GM21447 (cell line): ENCODE measurements around the gene CMTM2.

Experiments used
- ATAC-seq: cut with Tn5 transposase; IDR thresholded peaks from one replicate; pipeline ENCODE4 v1.9.1; 2021; ENCODE audit not compliant: unreplicated experiment

CMTM2 gene

DNA sequence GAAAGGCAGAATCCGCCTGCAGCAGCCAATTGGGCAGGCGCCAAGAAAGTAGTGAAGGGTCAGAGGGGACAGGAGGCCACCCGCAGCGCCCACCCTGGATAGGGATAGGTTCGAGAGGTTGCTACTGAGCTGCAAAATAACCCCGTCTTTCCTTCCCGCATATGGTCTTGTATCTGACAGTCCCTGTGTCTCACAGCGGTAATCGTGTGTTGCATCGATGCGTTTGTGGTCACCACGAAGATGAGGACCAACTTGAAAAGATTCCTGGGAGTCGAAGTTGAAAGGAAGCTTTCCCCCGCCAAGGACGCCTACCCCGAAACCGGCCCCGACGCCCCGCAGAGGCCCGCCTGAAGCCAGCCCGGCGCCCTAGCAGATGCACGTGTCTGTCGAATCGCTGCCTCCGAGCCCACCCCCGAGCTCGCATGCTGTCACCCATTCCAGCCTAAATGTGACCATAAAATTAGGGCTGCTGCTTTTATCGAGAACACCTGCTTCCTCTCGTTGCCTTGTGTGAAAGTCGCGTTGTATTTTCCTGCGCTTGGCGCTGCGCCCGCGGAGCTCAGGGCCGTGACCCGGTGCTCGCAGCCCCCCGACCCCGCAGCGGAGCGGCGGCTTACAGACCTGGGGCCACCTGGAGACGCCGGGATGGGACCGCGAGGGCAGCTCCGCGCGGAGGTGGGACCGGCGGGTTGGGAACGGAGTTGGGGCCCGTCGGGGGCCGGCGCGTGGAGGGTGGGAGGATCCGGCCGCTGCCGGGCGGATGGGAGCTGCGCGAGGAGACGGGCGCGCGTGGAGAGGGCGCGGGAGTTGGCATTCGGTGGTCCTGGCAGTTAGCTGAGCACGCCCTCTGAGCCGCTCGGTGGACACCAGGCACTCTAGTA, at the start of gene CMTM2:
TSS of gene CMTM2 (plus strand) at position 813 of the 881 bp plus-strand sequence. CDS start 145 bp downstream, outside the sequence.
- no peak for ATAC-seq

DNA sequence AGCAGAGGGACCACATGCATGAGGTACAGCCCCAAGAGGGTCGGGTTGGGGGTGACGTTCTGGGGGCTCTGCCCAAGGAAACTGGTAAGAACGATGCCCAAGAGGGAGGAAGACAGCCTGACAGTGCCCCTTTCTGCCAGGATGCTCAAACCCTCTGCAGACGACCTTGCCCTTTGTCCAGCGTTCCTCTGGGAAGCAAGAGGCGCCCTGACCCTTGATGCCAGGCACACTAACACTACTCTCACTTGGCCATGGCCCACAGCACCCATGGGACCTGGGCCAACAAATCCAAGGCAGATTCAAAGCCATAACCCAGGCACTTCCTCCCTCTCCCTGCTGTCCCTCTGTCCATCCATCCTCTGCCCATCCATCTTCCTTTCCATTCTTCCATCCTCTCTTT, 49.8 kb upstream of the CMTM2 start:
- no peak for ATAC-seq

GRCh38 chr16:66534376-66534799, 44.9 kb upstream of the CMTM2 start:
- ATAC-seq: no peak

DNA sequence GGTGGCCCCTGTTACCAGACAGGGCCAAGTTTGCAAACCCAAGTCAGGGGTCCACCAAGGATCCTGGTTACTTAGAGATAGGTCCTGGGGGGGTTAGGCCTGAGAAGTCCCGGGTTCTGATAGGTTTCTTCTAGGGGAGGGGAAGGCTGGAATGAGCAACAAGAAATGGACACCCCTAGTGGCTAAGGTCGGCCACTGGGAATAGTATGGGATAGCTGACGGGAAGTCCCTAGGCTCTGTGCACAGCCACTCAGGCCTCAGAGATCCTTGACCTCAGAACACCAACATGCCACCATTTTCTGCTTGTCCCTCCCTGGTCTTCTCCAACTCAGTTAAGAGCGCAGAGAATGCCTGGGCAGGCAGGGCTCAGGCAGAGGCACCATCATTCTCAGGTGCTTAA, 42.7 kb upstream of the CMTM2 start:
- ATAC-seq: no peak

DNA sequence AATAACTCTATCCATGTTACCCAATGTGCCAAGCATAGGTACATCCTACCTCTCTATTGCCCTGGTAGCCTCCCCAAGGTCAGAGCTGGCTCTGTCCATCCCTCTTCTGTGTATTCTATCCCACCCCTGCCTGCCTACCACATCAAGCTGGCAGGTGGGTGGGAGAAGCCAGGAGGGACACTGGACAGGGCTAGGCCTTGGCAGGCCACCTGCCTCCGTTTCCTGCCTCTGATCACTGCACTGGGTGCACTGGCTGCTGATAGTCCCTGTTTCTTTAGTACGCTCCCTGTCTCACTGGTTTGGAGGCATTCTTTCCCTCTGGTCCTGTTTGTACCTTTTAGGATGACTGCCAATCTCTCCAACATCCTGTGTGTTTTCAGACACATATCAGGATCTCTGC, 42.0 kb upstream of the CMTM2 start:
- ATAC-seq: no peak

GRCh38 chr16:66538910-66539309, 40.4 kb upstream of the CMTM2 start:
- no peak for ATAC-seq

DNA sequence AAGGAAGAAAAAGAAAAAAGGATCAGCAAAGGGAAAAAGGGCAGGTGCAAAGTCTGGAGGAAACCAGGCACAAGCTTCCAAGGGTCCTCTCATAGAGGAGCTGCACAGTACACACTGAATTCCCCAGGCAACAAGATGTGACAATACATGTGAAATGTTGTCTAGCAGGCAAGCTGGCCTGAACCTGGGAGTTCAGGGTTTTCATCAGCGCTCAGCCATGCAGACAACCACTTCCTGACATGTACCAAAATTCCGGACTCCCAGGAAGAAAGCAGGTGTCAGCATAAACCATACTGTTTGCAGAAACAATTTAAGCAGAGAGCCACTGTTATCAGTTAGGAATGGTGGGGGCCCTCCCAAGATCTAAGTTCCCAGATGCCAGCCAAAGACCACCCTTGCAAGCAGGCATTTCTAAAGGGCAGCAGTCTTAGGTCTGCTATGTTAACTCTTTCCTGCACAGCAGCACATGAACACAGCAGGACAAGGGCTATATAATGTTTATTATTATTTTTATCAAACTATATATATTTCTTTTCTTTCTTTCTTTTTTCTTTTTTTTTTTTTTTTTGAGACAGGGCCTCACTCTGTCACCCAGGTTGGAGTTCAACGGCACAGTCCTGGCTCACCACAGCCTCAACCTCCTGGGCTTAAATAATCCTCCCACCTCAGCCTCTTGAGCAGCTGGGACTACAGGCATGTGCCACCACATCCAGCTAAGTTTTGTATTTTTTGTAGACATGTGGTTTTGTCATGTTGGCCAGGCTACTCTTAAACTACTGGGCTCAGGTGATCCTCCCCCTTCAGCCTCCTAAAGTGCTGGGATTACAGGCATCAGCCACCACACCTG, 39.4 kb upstream of the CMTM2 start:
- peak; percentile 63 for ATAC-seq

GRCh38 chr16:66541388-66542355, 37.6 kb upstream of the CMTM2 start:
- ATAC-seq: no peak

DNA sequence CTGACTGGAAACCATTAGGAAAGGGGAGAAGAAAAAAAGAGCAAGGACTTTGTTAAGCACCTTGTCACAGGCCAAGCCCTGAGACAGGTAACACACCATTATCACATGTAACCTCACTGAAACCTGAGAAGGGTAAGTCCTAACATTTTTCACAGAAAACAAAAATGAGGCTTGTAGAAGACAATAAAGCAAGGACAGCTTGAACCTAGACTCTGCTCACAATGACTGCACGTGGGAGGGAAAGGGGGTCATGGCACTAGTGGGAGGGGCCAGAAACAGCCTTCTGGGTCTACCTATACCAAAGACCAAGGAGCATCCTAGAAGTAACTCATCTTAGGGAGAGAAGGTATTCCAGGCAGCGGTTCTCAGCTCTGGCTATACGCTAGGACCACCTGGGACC, 36.9 kb upstream of the CMTM2 start:
- no peak for ATAC-seq

GRCh38 chr16:66543541-66543940, 35.7 kb upstream of the CMTM2 start:
- no peak for ATAC-seq

DNA sequence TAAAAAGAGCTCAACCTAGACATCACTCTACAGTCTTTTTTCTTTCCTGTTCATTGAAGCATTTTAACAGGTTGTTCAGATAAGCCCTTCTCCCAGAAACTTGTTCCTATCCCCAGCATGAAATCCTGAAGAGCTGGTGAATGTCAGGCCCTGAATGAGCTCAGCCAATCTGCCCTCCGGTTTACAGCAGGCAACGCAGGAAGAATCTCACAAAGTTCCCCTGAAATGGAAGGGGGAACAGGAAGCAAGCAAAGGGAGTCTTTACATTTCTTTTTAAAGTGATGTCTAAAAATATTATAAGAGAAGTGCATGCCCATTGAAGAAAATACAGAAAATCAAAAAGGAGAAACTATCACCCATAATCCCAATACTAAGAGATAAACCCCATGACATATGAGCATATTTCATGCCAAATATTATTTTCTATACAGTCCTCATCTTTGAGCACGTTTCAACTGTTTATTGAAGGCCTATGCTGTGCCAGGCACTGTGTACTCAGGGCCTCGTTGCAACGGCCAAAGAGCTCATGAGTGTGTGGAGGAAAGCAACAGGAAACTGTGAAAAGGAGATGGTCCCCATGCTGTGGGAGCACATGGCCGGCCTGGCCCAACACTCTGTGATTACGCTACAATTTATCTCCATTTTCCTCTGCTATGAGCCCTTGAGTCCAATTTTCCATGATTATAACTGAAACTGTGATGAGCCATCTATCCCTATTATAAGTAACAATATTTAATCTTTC, 35.1 kb upstream of the CMTM2 start:
- no peak for ATAC-seq

GRCh38 chr16:66547101-66547989, 31.9 kb upstream of the CMTM2 start:
- ATAC-seq: no peak

GRCh38 chr16:66548068-66548467, 31.2 kb upstream of the CMTM2 start:
- ATAC-seq: no peak

- no peak for ATAC-seq
Observed at GRCh38 chr16:66548868-66549267, 30.4 kb upstream of the CMTM2 start.

DNA sequence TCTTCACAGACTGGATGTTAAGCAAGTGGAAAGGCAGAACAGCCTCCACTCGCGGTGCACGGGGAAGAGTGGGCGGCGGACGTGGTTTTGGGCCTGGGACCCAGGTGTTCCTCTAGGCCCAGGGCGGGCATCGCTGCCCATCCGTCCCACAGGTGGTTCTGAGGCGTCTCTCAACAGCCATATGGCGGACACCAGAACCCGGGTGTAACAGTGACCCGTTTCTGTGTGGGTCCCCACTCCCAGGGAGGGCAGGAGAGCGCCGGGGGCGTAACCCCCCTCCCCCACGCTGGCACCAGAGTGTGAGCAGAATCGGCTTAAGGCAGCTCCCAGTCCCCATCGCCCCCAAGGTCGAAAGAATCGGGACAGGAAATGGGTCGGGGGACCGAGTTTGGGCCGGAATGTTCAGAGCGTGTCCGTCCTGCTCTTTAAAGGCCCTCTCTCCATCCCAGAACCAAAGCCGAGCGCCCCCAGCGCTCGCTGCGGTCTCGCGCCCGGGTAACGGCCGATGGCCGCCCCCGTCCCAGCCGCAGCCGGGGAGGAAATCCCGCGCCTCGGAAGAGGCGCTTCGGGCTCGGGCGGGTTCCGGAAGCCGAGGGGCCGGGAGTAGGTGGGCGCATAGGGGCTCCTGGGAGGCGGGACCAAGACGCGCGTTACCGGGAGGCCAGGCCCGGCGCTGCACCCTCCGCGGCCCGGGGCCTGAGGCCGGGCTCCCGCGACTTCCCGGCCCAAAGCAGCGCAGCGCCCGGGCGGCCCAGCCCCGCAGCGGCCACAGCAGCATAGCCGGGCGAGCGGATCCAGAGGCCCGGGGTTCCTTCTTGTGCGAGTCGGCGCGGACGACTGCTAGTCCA, 29.8 kb upstream of the CMTM2 start, which contains the start of gene TK2:
TSS of gene TK2 (minus strand) at position 839 of the 848 bp plus-strand sequence. CDS start at position 778, 61 bp downstream.
- ATAC-seq: no peak

- no peak for ATAC-seq
Observed at GRCh38 chr16:66551348-66551759, 27.9 kb upstream of the CMTM2 start.

- ATAC-seq: no peak
Observed at GRCh38 chr16:66551788-66552285, 27.4 kb upstream of the CMTM2 start.
